ENCODE results near the gene DSCAML1.

The DSCAML1 gene

GRCh38 chr11:117511483-117511930, 285.5 kb downstream of the DSCAML1 start:
- no peak for DNase-seq

GRCh38 chr11:117510646-117511045, 286.4 kb downstream of the DSCAML1 start:
- no peak for DNase-seq

- no peak for DNase-seq
Measured at GRCh38 chr11:117509543-117509942, 287.5 kb downstream of the DSCAML1 start.

DNA sequence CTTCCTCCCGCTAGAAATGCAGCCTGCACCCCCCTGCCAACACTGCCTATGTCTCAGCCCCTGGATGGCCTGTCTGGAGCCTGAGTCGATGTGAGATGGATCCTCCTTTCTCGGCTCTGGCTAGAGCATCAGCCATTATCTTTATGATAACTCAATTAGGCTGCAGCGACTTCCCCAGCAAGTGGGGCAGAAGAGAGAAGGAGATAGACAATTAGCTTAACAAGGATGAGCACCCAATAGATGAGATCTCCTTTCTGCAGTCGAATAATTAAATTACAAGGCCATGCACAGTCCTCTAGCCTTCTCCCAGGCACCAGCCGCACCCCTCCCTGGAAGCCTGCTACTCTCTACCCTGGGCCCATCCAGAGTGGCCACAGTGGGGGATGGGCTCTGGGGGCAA, 290.0 kb downstream of the DSCAML1 start:
- DNase-seq, result no peak

- DNase-seq, result no peak
Measured at GRCh38 chr11:117505285-117505970, 291.6 kb downstream of the DSCAML1 start.

DNA sequence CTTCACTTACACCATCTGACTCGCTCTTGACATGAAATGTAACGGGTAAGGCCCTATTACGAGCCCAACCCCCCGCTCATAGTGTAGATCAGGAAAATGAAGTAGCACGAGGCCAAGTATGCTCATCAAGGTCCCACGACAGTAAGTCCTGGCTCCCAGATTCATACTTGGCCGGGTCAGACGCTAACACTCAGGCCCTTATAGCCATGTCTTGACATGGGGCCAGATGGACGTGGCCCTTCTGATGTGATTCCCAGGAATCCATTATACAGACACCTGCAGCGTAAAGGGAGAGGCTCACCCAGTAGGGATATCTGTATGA, 294.3 kb downstream of the DSCAML1 start:
- DNase-seq, result no peak

DNA sequence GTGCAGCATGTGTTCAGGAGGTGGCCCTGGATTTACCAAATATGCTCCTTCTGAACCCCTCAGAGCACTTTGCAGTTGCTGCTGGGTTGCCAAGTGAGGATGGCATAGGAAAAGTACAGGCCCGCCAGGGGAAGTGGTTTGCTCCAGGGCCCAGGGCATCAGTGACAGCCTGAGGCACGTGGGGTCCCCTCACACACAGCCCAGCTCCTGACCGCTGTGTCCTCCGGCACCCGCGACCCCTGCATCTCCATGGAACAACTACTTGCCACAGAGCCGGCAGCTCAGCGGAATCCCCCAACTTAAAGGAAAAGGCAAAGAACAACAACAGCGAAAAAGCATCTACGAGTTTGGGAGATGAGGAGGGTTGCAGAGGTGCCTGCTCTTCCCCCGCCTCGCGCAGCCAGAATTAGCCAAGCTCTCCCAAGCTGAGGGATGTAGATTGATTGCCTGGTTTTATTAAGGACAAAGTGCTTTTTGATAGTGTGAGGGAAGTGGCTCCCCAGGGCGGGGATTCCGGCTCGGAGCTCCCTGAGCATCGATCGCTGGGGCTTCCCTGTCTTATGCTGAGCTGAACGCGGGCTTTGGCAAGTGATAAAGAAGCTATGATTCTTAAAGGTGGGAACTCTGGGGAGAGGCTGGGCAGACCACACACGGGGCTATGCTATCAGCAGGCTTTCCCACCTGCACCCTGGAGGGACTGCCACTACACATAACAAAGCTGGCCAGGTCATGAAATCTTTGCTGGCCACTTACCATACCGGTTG, 294.8 kb downstream of the DSCAML1 start:
- no peak for DNase-seq

GRCh38 chr11:117501237-117501898, 295.6 kb downstream of the DSCAML1 start:
- no peak for DNase-seq

DNA sequence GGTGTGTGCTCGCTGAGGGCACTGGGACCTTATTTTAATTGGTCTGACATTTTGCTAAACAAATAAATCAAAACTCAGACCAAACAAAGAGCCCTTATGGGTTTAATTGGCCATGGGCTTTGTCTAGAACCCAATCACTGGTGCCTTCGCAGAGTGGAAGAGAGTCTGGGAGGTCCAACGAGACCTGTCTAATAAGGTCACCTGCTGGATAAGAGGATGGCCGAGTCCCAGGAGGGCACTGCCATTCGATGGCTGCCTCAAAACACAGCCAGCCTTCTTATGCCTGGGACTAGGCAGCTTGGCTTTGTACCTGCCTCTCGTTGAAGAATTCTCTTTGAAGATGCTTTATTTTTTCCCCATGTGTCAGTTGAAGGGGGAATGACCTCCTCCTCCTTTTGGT, 298.2 kb downstream of the DSCAML1 start:
- no peak for DNase-seq

DNA sequence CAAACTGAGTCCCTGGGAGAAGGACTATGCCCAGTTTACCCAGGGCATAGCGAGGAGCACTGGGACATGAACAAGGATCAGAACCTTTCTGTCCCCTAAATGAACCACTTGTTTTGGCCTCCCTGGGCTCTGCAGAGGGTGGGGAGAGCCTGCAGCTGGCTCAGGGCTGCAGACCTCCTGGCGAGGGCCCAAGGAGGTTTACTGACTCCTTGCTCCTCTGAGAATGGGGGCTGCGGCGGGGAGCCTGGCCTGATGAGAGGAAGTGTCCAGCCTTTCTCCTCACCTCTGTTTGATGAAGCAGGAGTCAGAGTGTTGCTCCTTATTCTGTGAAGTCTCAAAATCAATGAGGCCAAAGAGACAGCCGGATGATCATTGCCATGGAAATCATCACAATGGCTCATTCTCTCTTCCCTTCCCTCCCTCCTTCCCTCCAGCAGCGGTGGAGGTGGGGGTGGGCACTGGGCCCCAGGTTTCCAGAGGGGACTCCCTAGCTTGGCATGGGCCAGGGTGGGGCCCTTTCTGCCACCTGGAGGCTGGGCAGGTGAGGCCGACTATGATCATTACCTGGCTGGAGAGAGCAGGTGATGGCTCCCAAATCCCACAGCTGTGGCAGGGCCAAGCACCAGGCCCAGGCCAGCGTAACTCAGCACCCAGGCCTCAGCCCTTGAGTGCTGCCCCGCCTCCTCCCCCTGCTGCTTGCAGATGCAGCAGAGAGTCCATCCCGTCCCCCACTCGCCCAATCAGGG, 299.6 kb downstream of the DSCAML1 start:
- no peak for DNase-seq

GRCh38 chr11:117495357-117495756, 301.7 kb downstream of the DSCAML1 start:
- DNase-seq, result no peak

DNA sequence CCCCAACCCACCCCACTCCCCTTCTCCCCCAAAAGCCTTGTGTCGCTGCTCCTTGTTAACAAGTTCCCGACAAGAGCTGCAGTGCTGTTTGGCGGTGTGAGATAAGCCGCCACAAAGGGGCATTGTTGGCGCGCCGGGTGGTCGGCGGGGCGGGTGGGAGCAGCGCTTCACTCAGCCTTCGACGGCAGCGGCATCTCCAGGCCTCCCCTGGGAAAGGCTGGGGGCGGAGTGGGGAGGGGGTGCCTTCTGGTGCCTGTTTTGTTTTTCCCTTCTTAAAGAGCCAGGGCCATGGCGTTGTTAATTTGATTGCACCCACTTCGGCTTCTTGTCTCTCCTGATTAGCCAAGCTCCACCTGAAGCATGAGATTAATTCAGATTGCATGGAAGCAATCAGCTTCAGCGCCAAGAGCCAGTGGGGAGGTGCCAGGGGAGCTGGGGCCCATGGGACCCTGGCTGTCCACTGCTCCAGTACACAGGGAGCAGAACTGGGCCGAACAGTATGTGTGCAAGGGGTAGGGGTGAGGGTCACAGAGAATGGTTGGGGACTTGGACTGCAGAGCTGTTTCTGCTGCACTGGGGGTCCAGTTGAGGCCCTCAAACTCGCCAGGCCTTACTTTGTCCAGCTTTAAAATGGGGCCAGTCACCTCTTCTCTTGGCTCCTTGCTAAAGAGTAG, 304.3 kb downstream of the DSCAML1 start:
- DNase-seq, result no peak

DNA sequence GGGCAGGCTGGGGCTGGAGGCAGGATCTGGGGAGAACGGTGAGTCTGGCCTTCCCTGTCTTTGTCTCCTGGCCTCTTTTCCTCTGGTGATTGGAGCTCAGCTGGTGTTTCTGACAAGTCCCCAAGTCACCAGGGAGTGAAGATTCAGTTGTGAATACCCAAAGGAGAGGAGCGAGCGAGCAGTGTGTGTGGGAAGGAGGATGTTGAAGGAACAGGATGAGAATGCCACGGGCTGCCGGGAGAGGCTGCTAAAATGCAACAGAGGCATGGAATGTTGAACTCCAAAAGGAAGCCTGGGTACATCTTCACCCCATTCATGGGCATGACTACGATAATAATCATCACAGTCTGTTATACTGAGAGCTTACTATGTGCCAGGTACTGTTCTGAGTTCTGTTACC, 306.1 kb downstream of the DSCAML1 start:
- no peak for DNase-seq

DNA sequence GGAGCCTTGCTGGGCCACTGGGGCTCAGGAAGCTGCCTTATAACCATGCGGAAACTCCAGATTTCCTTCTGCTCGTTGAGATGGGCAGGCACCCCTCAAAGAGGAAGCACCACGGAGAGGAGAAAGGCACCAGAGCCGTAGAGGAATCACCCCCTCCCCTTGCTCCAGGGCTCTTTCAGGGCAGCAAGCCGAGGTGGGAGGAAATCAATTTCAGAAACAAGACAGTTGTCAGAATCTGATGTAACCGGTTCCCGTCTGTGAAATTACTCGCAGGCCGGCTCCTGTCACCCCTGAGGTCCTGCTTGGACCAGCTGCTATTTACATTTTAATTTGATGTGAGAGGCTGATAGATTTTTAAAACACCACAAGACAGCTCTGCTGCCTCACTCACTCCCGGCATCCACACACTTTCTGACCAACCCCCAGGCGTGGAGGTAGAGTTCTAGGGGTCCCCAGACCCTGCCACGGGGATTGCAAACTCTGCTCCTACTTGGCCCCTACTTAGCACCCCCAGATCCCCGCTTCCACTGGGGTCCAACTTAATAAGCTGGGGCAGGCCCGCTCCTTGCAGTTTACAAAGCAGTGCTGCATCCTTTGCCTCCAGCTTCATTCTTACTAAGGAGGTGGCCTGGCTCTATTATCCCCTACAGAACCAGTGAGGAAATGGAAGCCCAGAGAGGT, 306.9 kb downstream of the DSCAML1 start:
- no peak for DNase-seq

GRCh38 chr11:117488996-117489952, 307.7 kb downstream of the DSCAML1 start:
- DNase-seq, result no peak

DNA sequence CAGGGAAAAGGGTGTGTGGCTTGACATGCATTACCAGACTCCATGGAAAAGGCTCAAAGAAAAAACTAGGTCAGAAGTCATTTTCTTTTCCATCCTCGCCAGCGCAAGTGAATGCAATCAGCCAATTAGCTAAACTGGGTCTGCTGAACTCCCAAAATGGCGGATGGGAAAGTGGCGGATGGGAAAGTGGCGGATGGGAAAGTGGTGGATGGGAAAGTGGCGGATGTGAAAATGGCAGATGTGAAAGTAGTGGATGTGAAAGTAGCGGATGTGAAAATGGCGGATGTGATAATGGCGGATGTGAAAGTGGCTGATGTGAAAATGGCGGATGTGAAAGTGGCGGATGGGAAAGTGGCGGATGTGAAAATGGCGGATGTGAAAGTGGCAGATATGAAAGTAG, 311.0 kb downstream of the DSCAML1 start:
- DNase-seq, result no peak

DNA sequence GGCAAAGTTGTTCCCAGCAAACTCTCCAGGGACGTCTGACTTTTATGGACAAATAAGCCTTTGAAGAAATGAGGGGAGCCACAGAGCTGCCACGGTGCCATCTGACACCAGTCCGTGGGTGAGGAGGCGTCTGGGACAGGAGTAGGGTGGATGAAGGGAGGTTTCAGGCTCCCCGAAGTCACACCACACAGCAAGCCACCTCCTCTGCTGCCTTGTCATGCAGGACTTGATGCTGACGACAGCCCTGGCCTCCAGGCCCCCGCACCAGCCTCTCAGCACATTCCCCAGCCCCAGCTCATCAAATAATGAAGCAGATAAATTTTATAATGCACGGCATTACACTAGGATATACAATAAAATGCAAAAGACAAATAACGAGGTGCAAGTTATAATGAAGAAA, 312.9 kb downstream of the DSCAML1 start:
- DNase-seq, result no peak

DNA sequence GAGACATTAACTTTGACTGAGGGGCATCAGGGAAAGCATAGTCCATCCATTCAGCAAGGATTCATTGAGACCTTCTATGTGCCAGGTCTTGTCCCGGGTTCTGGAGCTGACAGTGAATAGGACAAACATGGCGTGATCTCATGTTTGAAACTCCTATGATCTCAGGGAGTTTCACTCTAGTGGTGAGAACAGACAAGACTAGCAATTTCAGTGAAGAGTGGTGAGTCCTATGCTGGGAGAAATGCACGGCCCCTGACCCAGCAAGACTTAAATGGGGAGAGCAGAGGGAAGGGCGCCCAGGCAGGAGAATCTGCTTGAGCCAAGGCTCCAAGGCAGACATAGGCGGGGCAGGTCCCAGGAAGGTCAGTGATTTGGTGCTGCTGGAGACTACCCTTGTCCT, 313.6 kb downstream of the DSCAML1 start:
- DNase-seq, result no peak

GRCh38 chr11:117482881-117483280, 314.1 kb downstream of the DSCAML1 start:
- DNase-seq, result no peak

GRCh38 chr11:117481885-117482284, 315.1 kb downstream of the DSCAML1 start:
- DNase-seq, result no peak

DNA sequence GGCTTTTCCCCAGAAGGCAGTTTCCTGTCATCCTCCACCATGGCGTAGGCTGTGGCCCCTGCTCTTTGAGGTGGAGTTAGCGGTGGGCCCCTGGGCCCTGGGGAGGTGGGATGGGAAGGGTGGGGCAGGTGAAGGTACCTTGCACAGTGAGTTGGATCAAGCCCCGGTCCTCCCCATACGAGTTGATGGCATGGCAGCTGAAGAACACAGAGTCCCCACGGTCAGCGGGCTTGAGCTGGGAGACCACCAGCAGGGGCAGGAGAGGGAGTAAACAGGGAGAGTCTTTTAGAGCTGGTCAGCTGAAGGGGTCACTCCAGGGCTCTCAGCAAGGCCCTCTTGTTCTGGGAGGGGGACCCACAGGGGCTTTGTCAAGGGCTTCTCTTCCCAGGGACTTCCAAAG, 316.0 kb downstream of the DSCAML1 start:
- no peak for DNase-seq

All from CD4-positive, alpha-beta T cell treated with Interleukin-10 for 1 hour (primary cell).